Upper lobe of right lung (tissue), 1 donor: Measurements from ENCODE around the gene CRKL. TPM values are rescaled to one million over a fixed set of nuclear protein-coding genes. Genes with fewer than 3 reads are reported as not detected.

Source experiments
- ATAC-seq: fragments of 200-7000 bp; cut with Tn5 transposase; one replicate; pipeline ENCODE4 v1.9.1; 2020; ENCODE audit warnings: mild to moderate bottlenecking, moderate library complexity
- DNase-seq: peaks from one replicate; pipeline ENCODE4 v3.0.0-alpha.2; 2020
- H3K27ac ChIP-seq: fragments of 200-600 bp; one replicate; pipeline ENCODE4 v1.8.0; 2022
- H3K27me3 ChIP-seq: fragments of 200-600 bp; one replicate; pipeline ENCODE4 v1.8.0; 2022; ENCODE audit warnings: mild to moderate bottlenecking
- H3K36me3 ChIP-seq: fragments of 200-600 bp; one replicate; pipeline ENCODE4 v1.8.0; 2022
- H3K4me1 ChIP-seq: fragments of 200-600 bp; one replicate; pipeline ENCODE4 v1.8.0; 2022
- H3K4me3 ChIP-seq: fragments of 200-600 bp; one replicate; pipeline ENCODE4 v1.8.0; 2022; ENCODE audit warnings: mild to moderate bottlenecking
- H3K9me3 ChIP-seq: fragments of 200-600 bp; one replicate; pipeline ENCODE4 v1.8.0; 2022
- intact Hi-C: fragments of 100-400 bp; cut with DNase I; formaldehyde crosslinking; loops from one replicate; pipeline ENCODE4 v1.11.0; 2022
- total RNA-seq: library from RNA; stranded (reverse); fragmentation: NEBNext Ultra II Directional; extraction: Animal tissue kit (Norgen Biotek cat#: 25700); gene quantifications from one replicate; pipeline ENCODE4 v1.2.1, GENCODE V29; 2021
- TF ChIP-seq, protein P1 (sequence below): fragments of 200-600 bp; IDR thresholded peaks from one replicate; pipeline ENCODE4 v1.8.0; 2022; ENCODE audit warnings: antibody characterized with exemption
- donor health status: DM: no; HTN: yes; CAD: no; lungs with severe emphysema.

The CRKL gene
- total RNA-seq, 1 donor from 2014 or later: 60.8 TPM

DNA sequence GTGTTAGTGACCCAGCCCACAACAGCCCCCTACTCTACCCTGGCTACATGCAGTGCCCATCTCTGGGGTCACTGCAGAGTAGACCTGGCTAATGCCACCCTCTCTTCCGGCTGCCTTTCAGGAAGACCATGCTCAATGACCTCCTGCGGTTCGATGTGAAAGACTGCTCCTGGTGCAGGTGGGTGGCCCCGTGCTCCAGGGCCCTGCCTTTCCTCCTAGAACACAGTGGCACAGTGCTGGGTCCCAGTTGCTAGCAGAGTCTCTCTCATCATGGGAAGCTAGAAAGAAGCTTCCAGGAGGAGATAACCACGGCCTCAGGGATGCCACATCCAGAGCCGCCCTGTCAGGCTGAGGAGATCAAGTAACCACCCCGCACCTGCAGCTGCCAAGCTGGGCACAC lies 68.5 kb downstream of the CRKL start:
- Histone ChIP-seq H3K27ac (no peak overlapping the region), H3K4me1 (peaks cover 14% of the 10 kb centered on the region), H3K4me3 (no peak overlapping the region), H3K27me3 (no peaks in the 10 kb centered on the region), H3K36me3 (peaks cover 16% of the 10 kb centered on the region), H3K9me3 (no peaks in the 10 kb centered on the region)
- DNase-seq (no peak), ATAC-seq (no peak)
- TF ChIP-seq, protein P1, sequence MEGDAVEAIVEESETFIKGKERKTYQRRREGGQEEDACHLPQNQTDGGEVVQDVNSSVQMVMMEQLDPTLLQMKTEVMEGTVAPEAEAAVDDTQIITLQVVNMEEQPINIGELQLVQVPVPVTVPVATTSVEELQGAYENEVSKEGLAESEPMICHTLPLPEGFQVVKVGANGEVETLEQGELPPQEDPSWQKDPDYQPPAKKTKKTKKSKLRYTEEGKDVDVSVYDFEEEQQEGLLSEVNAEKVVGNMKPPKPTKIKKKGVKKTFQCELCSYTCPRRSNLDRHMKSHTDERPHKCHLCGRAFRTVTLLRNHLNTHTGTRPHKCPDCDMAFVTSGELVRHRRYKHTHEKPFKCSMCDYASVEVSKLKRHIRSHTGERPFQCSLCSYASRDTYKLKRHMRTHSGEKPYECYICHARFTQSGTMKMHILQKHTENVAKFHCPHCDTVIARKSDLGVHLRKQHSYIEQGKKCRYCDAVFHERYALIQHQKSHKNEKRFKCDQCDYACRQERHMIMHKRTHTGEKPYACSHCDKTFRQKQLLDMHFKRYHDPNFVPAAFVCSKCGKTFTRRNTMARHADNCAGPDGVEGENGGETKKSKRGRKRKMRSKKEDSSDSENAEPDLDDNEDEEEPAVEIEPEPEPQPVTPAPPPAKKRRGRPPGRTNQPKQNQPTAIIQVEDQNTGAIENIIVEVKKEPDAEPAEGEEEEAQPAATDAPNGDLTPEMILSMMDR: no peak
- intact Hi-C loops: no loop called here

DNA sequence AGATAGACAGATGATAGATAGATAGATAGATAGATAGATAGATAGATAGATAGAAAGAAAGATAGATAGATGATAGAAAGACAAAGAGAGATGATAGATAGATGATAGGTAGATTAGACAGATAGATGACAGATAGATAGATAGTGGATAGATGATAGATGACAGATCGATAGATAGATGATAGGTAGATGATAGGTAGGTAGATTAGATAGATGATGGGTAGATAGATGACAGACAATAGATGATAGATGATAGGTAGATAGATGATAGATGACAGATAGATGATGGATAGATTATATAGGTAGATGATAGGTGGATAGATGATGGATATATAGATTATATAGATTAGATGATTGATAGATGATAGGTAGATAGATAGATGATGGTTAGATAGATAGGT lies 69.2 kb downstream of the CRKL start:
- DNase-seq (no peak), ATAC-seq (no peak)
- peaks cover 18% of the 10 kb centered on the region for H3K36me3 ChIP-seq
- no peaks in the 10 kb centered on the region for H3K9me3 ChIP-seq
- intact Hi-C loops: no loop called here
- no peak overlapping the region for H3K27ac ChIP-seq
- peaks cover 9% of the 10 kb centered on the region for H3K4me1 ChIP-seq
- TF ChIP-seq, protein P1: no peak
- no peaks in the 10 kb centered on the region for H3K27me3 ChIP-seq
- H3K4me3 ChIP-seq: no peak overlapping the region

DNA sequence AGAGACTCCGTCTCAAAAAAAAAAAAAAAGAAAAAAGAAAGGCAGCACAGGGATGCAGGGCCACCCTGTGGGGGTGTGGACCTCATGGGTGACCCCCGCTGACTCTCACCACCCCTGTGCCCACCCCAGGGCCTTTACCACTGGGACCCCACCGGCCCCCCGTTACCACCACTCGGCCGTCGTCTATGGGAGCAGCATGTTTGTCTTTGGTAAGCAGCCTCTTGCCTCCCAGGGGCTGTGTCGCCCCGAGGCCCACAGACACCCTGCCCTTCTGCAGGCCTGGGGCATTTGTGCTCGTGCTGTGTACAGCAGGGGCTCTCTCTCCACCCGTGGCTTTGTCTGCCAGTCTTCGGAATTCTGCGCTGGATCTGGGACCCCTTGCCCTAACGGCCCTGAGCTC lies 70.2 kb downstream of the CRKL start:
- H3K27me3 ChIP-seq: no peaks in the 10 kb centered on the region
- TF ChIP-seq, protein P1: no peak
- H3K9me3 ChIP-seq: no peaks in the 10 kb centered on the region
- intact Hi-C loops: no loop called here
- peaks cover 29% of the 10 kb centered on the region for H3K36me3 ChIP-seq
- DNase-seq (no peak), ATAC-seq (no peak)
- H3K4me3 ChIP-seq: no peak overlapping the region
- H3K27ac ChIP-seq: no peak overlapping the region
- peaks cover 7% of the 10 kb centered on the region for H3K4me1 ChIP-seq

DNA sequence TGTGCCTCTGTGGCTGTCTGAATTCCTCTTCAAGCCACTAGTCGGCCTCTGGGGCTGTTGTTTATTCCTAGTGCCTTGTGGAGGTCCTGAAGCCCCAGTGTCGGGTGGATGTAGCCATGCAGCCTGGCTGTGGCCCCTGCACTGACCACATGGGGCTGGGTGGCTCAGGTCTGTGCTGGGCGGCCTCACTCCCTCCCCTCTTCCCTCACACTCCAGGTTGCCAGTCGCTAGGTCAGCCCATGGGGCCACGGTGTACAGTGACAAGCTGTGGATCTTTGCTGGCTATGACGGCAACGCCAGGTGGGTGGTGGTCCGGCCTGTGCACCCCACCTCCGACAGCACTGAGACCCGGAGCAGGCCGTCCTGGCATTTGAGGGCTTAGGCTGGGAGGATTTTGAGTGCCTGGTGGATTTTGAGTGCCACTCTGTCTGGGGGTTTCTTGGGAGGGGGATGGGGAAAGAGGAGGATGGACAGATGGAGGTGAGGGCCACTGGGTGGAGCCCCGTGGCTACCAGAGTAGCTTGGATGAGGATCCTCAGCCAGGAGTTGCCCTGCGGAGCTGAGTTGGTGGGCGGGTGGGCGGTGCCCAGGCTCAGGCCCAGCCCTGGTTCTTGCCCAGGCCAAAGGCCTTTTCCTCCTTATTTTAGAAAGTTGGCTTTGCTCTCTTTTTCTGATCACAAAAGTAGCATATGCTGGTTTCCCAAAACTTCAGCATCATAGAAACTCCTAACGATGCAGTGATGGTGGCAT lies 71.5 kb downstream of the CRKL start:
- no peaks in the 10 kb centered on the region for H3K9me3 ChIP-seq
- intact Hi-C loops: no loop called here
- TF ChIP-seq, protein P1: no peak
- no peak for ATAC-seq
- H3K27me3 ChIP-seq: no peaks in the 10 kb centered on the region
- H3K27ac ChIP-seq: no peak overlapping the region
- DNase-seq: no peak
- no peak overlapping the region for H3K4me3 ChIP-seq
- H3K4me1 ChIP-seq: no peaks in the 10 kb centered on the region
- H3K36me3 ChIP-seq: peaks cover 42% of the 10 kb centered on the region

DNA sequence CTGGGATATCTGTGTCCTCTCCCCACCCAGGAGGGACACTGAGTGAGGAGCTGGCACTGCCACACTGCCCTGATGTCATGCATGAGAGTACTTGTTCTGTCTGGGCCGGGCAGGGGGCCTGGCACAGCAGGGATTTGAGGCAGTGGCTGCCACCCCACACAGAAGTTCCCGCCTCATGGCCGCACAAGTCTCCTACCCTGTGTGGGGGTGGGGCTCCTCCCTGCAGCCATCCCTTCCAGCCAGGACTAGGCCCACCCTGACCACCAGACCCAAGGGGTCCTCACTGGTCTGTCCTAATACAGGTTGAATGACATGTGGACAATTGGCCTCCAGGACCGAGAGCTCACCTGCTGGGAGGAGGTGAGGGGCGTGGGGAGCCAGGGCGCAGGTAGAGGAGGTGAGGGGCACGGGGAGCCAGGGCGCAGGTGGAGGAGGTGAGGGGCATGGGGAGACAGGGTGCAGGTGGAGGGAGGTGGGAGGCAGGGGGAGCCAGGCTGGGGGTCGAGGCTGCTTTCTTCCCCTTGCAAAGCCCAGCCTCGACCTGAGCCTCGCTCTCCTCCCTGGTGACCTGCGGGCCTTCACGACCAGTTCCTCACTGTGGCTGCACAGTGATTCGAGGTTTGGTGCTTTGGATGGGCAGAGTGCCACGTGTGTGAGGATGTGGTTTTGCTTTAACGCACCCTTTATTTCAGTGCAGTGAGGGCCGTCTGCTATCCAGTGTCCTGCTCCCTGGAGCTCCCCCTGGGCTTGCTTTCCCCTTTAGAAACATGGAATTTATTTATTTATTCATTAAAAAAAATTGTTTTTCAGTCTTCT lies 72.3 kb downstream of the CRKL start:
- H3K27ac ChIP-seq: no peak overlapping the region
- H3K4me3 ChIP-seq: no peak overlapping the region
- TF ChIP-seq, protein P1: no peak
- no peaks in the 10 kb centered on the region for H3K27me3 ChIP-seq
- H3K4me1 ChIP-seq: no peaks in the 10 kb centered on the region
- H3K36me3 ChIP-seq: peaks cover 44% of the 10 kb centered on the region
- no peaks in the 10 kb centered on the region for H3K9me3 ChIP-seq
- ATAC-seq: no peak
- intact Hi-C loops: no loop called here
- no peak for DNase-seq
